Measurements from ENCODE around the gene UBXN10.

- TF ChIP-seq CTCF (IDR thresholded peaks at IDR 0.05): no peak
- TF ChIP-seq POLR2A (IDR thresholded peaks at IDR 0.05): no peak
- no peak for TF ChIP-seq EP300 (IDR thresholded peaks at IDR 0.05)
Measured at GRCh38 chr1:20198296-20198695, 12.4 kb downstream of the UBXN10 start.
